HEK293 (cell line): Measurements from ENCODE around the gene KRT33A.
"Not testable (repeated sequence)": the region's sequence is repeated elsewhere in the genome, so short reads cannot be mapped to it uniquely, and the experiment has no call there.

Experiments used
- CTCF ChIA-PET: fragments of 350-600 bp; formaldehyde crosslinking; extraction: SDS; loops from one replicate; lab custom pipeline; 2021; ENCODE audit warnings: antibody characterized with exemption; lab: Yijun Ruan, JAX
- POLR2A ChIA-PET: fragments of 300-600 bp; formaldehyde crosslinking; extraction: SDS; loops from one replicate; lab custom pipeline; 2020; ENCODE audit warnings: antibody characterized with exemption, inconsistent platforms; lab: Yijun Ruan, JAX
- H3K27ac ChIP-seq: fragments of 200-500 bp; sonication (Bioruptor generic); 2 replicates; pipeline ENCODE4 v1.5.1; 2014; ENCODE audit warnings: low read depth, low read length, control low read depth, inconsistent platforms; ENCODE audit errors: extremely low read depth
- H3K36me3 ChIP-seq, 2 experiments: fragments of 200-500 bp in 1 of 2; sonication (Bioruptor generic) in 1 of 2; 1 replicate in 1 of 2; 2 replicates in 1 of 2; pipeline ENCODE4 v1.5.1; 2014 to 2017; ENCODE audit warnings: inconsistent platforms in 2 of 2, low read length in 2 of 2; ENCODE audit not compliant: control insufficient read depth in 2 of 2, insufficient read depth in 1 of 2
- H3K4me1 ChIP-seq: fragments of 200-500 bp; sonication (Bioruptor generic); 2 replicates; pipeline ENCODE4 v1.5.1; 2014; ENCODE audit warnings: mild to moderate bottlenecking, low read length, inconsistent platforms; ENCODE audit not compliant: control insufficient read depth, insufficient read depth
- H3K4me3 ChIP-seq: 2 replicates; pipeline ENCODE4 v1.5.1; 2011; ENCODE audit warnings: low read depth, mild to moderate bottlenecking, control low read depth, low read length, moderate library complexity
- H3K9me3 ChIP-seq: fragments of 200-500 bp; sonication (Bioruptor generic); 2 replicates; pipeline ENCODE4 v1.5.1; 2014; ENCODE audit warnings: low read depth, low read length, inconsistent platforms; ENCODE audit not compliant: control insufficient read depth, insufficient read depth
- GLIS2 ChIP-seq: fragments of 450-650 bp; formaldehyde crosslinking; IDR thresholded peaks from 2 replicates; pipeline ENCODE4 v1.5.1; 2016; ENCODE audit warnings: missing biosample characterization, missing genetic modification characterization
- PRDM2 ChIP-seq: fragments of 450-650 bp; formaldehyde crosslinking; IDR thresholded peaks from 2 replicates; pipeline ENCODE4 v1.5.1; 2016; ENCODE audit warnings: missing biosample characterization, missing genetic modification characterization, borderline replicate concordance
- RBAK ChIP-seq: fragments of 450-650 bp; formaldehyde crosslinking; IDR thresholded peaks from 2 replicates; pipeline ENCODE4 v1.5.1; 2016; ENCODE audit warnings: missing biosample characterization, missing genetic modification characterization
- ZBTB17 ChIP-seq: fragments of 450-650 bp; formaldehyde crosslinking; IDR thresholded peaks from 2 replicates; pipeline ENCODE4 v1.5.1; 2016; ENCODE audit warnings: missing biosample characterization, missing genetic modification characterization
- ZBTB7A ChIP-seq: fragments of 450-650 bp; formaldehyde crosslinking; IDR thresholded peaks from 2 replicates; pipeline ENCODE4 v1.5.1; 2016; ENCODE audit warnings: low read depth, missing biosample characterization, missing genetic modification characterization
- ZBTB8A ChIP-seq: fragments of 450-650 bp; formaldehyde crosslinking; IDR thresholded peaks from 2 replicates; pipeline ENCODE4 v1.5.1; 2016; ENCODE audit warnings: missing biosample characterization, missing genetic modification characterization
- ZFP37 ChIP-seq: fragments of 450-650 bp; formaldehyde crosslinking; IDR thresholded peaks from 2 replicates; pipeline ENCODE4 v1.5.1; 2016; ENCODE audit warnings: missing biosample characterization, missing genetic modification characterization
- ZNF138 ChIP-seq: fragments of 450-650 bp; formaldehyde crosslinking; IDR thresholded peaks from 2 replicates; pipeline ENCODE4 v1.5.1; 2016; ENCODE audit warnings: missing biosample characterization, missing genetic modification characterization, borderline replicate concordance
- ZNF169 ChIP-seq: fragments of 450-650 bp; formaldehyde crosslinking; IDR thresholded peaks from 2 replicates; pipeline ENCODE4 v1.5.1; 2016; ENCODE audit warnings: missing biosample characterization, missing genetic modification characterization
- ZNF174 ChIP-seq: fragments of 450-650 bp; formaldehyde crosslinking; IDR thresholded peaks from 2 replicates; pipeline ENCODE4 v1.5.0; 2017; ENCODE audit warnings: missing biosample characterization, mild to moderate bottlenecking, missing genetic modification characterization
- ZNF362 ChIP-seq: fragments of 450-650 bp; formaldehyde crosslinking; IDR thresholded peaks from 2 replicates; pipeline ENCODE4 v1.5.1; 2016; ENCODE audit warnings: missing biosample characterization, missing genetic modification characterization
- ZNF404 ChIP-seq: fragments of 450-650 bp; formaldehyde crosslinking; IDR thresholded peaks from 2 replicates; pipeline ENCODE4 v1.5.1; 2017; ENCODE audit warnings: missing biosample characterization, missing genetic modification characterization
- ZNF423 ChIP-seq: fragments of 450-650 bp; formaldehyde crosslinking; IDR thresholded peaks from 2 replicates; pipeline ENCODE4 v1.5.1; 2016; ENCODE audit warnings: missing biosample characterization, missing genetic modification characterization
- ZNF600 ChIP-seq: fragments of 450-650 bp; formaldehyde crosslinking; IDR thresholded peaks from 2 replicates; pipeline ENCODE4 v1.5.1; 2016; ENCODE audit warnings: missing biosample characterization, missing genetic modification characterization
- ZNF701 ChIP-seq: fragments of 450-650 bp; formaldehyde crosslinking; IDR thresholded peaks from 2 replicates; pipeline ENCODE4 v1.5.1; 2016; ENCODE audit warnings: missing biosample characterization, missing genetic modification characterization
- ZNF707 ChIP-seq: fragments of 450-650 bp; formaldehyde crosslinking; IDR thresholded peaks from 2 replicates; pipeline ENCODE4 v1.5.1; 2016; ENCODE audit warnings: missing biosample characterization, missing genetic modification characterization
- ZNF768 ChIP-seq: fragments of 450-650 bp; formaldehyde crosslinking; IDR thresholded peaks from 2 replicates; pipeline ENCODE4 v1.5.1; 2018; ENCODE audit warnings: missing biosample characterization, mild to moderate bottlenecking, missing genetic modification characterization
- TF ChIP-seq, protein P1 (sequence below): fragments of 450-650 bp; formaldehyde crosslinking; IDR thresholded peaks from 2 replicates; pipeline ENCODE4 v1.5.0; 2017; ENCODE audit warnings: missing biosample characterization, missing genetic modification characterization, borderline replicate concordance
- TF ChIP-seq, protein P2 (sequence below): fragments of 450-650 bp; formaldehyde crosslinking; IDR thresholded peaks from 2 replicates; pipeline ENCODE4 v1.5.1; 2016; ENCODE audit warnings: missing biosample characterization, missing genetic modification characterization

Gene KRT33A

GRCh38 chr17:41347869-41348760 is 2.5 kb downstream of the KRT33A start:
- no peak for TF ChIP-seq ZNF701 (tag by site-specific recombination)
- no peak for TF ChIP-seq ZNF423
- no peak for TF ChIP-seq ZNF707
- TF ChIP-seq ZNF600 (tag by site-specific recombination): no peak
- no peak for TF ChIP-seq ZNF768 (tag by site-specific recombination)
- TF ChIP-seq PRDM2 (tag by site-specific recombination): no peak
- TF ChIP-seq ZNF174 (tag by site-specific recombination): no peak
- TF ChIP-seq, protein P1, sequence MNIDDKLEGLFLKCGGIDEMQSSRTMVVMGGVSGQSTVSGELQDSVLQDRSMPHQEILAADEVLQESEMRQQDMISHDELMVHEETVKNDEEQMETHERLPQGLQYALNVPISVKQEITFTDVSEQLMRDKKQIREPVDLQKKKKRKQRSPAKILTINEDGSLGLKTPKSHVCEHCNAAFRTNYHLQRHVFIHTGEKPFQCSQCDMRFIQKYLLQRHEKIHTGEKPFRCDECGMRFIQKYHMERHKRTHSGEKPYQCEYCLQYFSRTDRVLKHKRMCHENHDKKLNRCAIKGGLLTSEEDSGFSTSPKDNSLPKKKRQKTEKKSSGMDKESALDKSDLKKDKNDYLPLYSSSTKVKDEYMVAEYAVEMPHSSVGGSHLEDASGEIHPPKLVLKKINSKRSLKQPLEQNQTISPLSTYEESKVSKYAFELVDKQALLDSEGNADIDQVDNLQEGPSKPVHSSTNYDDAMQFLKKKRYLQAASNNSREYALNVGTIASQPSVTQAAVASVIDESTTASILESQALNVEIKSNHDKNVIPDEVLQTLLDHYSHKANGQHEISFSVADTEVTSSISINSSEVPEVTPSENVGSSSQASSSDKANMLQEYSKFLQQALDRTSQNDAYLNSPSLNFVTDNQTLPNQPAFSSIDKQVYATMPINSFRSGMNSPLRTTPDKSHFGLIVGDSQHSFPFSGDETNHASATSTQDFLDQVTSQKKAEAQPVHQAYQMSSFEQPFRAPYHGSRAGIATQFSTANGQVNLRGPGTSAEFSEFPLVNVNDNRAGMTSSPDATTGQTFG: no peak
- TF ChIP-seq ZNF362: no peak
- TF ChIP-seq ZNF169 (tag by site-specific recombination): no peak
- TF ChIP-seq, protein P2, sequence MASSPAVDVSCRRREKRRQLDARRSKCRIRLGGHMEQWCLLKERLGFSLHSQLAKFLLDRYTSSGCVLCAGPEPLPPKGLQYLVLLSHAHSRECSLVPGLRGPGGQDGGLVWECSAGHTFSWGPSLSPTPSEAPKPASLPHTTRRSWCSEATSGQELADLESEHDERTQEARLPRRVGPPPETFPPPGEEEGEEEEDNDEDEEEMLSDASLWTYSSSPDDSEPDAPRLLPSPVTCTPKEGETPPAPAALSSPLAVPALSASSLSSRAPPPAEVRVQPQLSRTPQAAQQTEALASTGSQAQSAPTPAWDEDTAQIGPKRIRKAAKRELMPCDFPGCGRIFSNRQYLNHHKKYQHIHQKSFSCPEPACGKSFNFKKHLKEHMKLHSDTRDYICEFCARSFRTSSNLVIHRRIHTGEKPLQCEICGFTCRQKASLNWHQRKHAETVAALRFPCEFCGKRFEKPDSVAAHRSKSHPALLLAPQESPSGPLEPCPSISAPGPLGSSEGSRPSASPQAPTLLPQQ (tag by site-specific recombination): no peak
- no peak for TF ChIP-seq ZNF138 (tag by site-specific recombination)
- TF ChIP-seq RBAK (tag by site-specific recombination): no peak
- TF ChIP-seq GLIS2 (tag by site-specific recombination): no peak
- TF ChIP-seq ZBTB7A (tag by site-specific recombination): no peak
- TF ChIP-seq ZFP37: no peak
- no peak for TF ChIP-seq ZNF404 (tag by site-specific recombination)
- TF ChIP-seq ZBTB17: no peak
- no peak for TF ChIP-seq ZBTB8A
- no peaks in the 10 kb centered on the region for H3K36me3 ChIP-seq
- H3K4me3 ChIP-seq: no peak overlapping the region
- ChIA-PET POLR2A (no interaction called here), CTCF (interaction anchor here (0.5 to 4.2 kb wide), 8 partner anchors 9 to 318 kb away, joined by 3 to 16 read pairs (median 4); no protein-coding TSS in a partner anchor)
- H3K4me1 ChIP-seq: no peaks in the 10 kb centered on the region
- H3K9me3 ChIP-seq: no peaks in the 10 kb centered on the region
- no peak overlapping the region for H3K27ac ChIP-seq

- CTCF ChIA-PET: interaction anchor here (0.6 to 4.2 kb wide), 3 partner anchors 9 to 202 kb away, joined by 3 to 16 read pairs (median 7); no protein-coding TSS in a partner anchor
- H3K9me3 ChIP-seq, H3K4me3 ChIP-seq, POLR2A ChIA-PET, H3K36me3 ChIP-seq, H3K4me1 ChIP-seq, H3K27ac ChIP-seq: not testable (repeated sequence)
These were observed 4.2 kb downstream of the KRT33A start for GRCh38 chr17:41346421-41346820.
